A549 (cell line): ENCODE measurements around the gene CPNE4.

ENCODE experiments used
- CBX8 ChIP-seq: fragments of 200-600 bp; sonication (generic); IDR thresholded peaks from 2 replicates; pipeline ENCODE4 v1.6.1; 2016
- CTCF ChIP-seq: fragments of >200 bp; sonication (Bioruptor Twin); formaldehyde crosslinking; IDR thresholded peaks from 3 replicates; pipeline ENCODE4 v1.5.1; 2016
- HEYL ChIP-seq: fragments of 250-450 bp; sonication (Bioruptor Pico); IDR thresholded peaks from 2 replicates; pipeline ENCODE4 v1.8.0; 2021; ENCODE audit warnings: mild to moderate bottlenecking, moderate library complexity
- HMGXB4 ChIP-seq: fragments of 250-450 bp; sonication (Bioruptor Pico); IDR thresholded peaks from 2 replicates; pipeline ENCODE4 v1.5.0; 2021; ENCODE audit warnings: mild to moderate bottlenecking, moderate library complexity, borderline replicate concordance
- MAFK ChIP-seq: fragments of 450-650 bp; IDR thresholded peaks from 2 replicates; pipeline ENCODE4 v1.6.1; 2014; ENCODE audit not compliant: partially characterized antibody
- POLR2A ChIP-seq: IDR thresholded peaks from 2 replicates; pipeline ENCODE4 v1.6.1; 2012; ENCODE audit warnings: mild to moderate bottlenecking, low read length
- RAD21 ChIP-seq, 2 experiments: fragments of >200 bp in 1 of 2; sonication (Bioruptor Twin) in 1 of 2; formaldehyde crosslinking in 1 of 2; IDR thresholded peaks in 1 of 2; conservative IDR thresholded peaks in 1 of 2; 2 replicates in 1 of 2; 3 replicates in 1 of 2; pipeline ENCODE4 v1.6.1; 2012 to 2018; ENCODE audit warnings: inconsistent platforms in 1 of 2

- no peak for TF ChIP-seq CTCF
- TF ChIP-seq POLR2A: no peak
- TF ChIP-seq HMGXB4 (CRISPR knock-in tag): no peak
- TF ChIP-seq CBX8: no peak
- TF ChIP-seq HEYL (CRISPR knock-in tag): no peak
- TF ChIP-seq MAFK: no peak
- TF ChIP-seq RAD21 (conservative IDR thresholded peaks at IDR 0.05 in 1 of 2, IDR thresholded peaks at IDR 0.05 in 1 of 2): no peak
Observed at GRCh38 chr3:131957980-131958379, 76.8 kb downstream of the CPNE4 start.
